Measurements from ENCODE around the gene CPSF3. TPM values are rescaled to one million over a fixed set of nuclear protein-coding genes. Genes with fewer than 3 reads are reported as not detected.
A peak's percentile ranks its signal among the peaks of the same experiment; 100 is the strongest.

CPSF3 gene
- total RNA-seq, 2 donors from 2014 or later, result 75.0 to 85.2 TPM

DNA sequence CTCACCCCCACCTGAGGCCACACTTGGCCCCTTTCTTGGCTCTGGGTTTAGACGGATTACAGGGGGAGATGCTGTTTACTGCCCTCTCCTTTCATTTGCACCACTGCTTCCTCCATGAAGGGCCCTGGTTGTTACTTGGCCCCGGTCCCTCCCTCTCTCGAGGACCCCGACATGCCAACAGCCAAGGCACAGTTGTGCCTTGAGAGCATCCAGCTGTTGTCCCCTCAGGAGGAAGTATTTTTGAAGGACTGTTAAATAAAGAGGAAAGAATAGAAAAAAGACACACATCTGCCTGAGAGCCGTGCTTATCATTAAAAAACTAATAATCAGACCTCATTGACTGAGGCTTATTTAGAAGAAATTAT lies 44.1 kb upstream of the CPSF3 start:
- Mint-ChIP-seq H3K36me3 (ENCODE audit: low read depth) (peaks cover 4% of the 10 kb centered on the region), H3K4me3 (no peak overlapping the region), H3K27me3 (ENCODE audit: insufficient read depth) (no peaks in the 10 kb centered on the region), H3K4me1 (peaks cover 12% of the 10 kb centered on the region), H3K9me3 (no peaks in the 10 kb centered on the region), H3K27ac (no peak overlapping the region)
- Histone ChIP-seq H3K36me3 (ENCODE audit: control insufficient read depth, insufficient read depth, low read length) (peaks cover 9% of the 10 kb centered on the region), H3K27me3 (ENCODE audit: control insufficient read depth, insufficient read depth, low read length, poor library complexity, severe bottlenecking) (no peaks in the 10 kb centered on the region), H3K4me3 (ENCODE audit: low read length) (no peak overlapping the region), H3K4me1 (ENCODE audit: control insufficient read depth, insufficient read depth, low read length) (peaks cover 4% of the 10 kb centered on the region), H3K9me3 (ENCODE audit: control insufficient read depth, low read length) (no peaks in the 10 kb centered on the region), H3K9ac (ENCODE audit: extremely low read depth, low read length, poor library complexity, severe bottlenecking) (no peak overlapping the region), H3K27ac (ENCODE audit: low read depth, low read length) (no peak overlapping the region)
- DNase-seq, result no peak
- TF ChIP-seq, protein P1, sequence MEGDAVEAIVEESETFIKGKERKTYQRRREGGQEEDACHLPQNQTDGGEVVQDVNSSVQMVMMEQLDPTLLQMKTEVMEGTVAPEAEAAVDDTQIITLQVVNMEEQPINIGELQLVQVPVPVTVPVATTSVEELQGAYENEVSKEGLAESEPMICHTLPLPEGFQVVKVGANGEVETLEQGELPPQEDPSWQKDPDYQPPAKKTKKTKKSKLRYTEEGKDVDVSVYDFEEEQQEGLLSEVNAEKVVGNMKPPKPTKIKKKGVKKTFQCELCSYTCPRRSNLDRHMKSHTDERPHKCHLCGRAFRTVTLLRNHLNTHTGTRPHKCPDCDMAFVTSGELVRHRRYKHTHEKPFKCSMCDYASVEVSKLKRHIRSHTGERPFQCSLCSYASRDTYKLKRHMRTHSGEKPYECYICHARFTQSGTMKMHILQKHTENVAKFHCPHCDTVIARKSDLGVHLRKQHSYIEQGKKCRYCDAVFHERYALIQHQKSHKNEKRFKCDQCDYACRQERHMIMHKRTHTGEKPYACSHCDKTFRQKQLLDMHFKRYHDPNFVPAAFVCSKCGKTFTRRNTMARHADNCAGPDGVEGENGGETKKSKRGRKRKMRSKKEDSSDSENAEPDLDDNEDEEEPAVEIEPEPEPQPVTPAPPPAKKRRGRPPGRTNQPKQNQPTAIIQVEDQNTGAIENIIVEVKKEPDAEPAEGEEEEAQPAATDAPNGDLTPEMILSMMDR (conservative IDR thresholded peaks at IDR 0.05), result no peak
- WGBS, 2 experiments (ENCODE audit: insufficient coverage in 1 of 2, insufficient read length in 1 of 2), result 96 to 100% methylated on average over 1 to 5 of the region's 5 CpGs

DNA sequence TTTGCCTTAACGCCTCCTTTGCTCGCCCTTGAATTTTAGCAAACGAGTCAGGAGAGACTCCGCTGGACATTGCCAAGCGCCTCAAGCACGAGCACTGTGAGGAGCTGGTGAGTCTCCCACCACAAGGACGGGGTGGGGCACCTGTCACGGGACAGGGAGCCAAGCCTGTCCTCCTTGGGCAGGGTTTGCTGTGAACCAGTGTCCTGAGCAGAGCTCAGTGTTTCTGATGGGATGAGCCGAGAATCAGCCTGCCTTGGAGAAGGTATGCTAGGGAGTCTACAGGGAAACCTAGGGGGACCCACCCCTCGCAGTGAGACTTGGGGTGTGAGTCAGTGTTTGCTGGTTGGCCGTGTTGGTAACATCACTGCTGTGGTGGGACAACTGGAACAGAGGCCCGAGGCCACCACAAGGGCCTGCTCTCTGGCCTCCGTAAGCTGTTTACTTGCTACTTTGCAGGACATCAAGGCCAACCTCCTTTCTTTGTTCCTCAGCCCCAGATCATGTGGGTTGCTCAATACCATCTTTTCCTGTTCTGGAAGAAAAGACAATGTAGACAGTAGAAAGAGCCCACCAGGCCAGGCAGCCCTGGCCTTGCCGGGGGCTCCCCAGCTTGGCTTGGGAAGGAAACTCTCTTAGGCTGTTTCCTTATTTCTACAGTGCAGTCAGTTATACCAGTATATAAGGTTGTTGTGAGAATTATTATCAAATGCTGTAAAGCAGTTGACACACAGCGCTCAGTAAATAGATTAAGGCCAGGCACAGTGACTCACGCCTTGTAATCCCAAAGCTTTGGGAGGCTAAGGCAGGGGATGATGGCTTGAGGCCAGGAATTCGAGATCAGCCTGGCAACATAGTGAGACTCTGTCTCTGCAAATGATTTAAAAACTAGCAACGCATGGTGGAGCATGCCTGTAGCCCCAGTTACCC lies 42.5 kb upstream of the CPSF3 start:
- Histone ChIP-seq H3K27ac (ENCODE audit: low read depth, low read length) (no peak overlapping the region), H3K9me3 (ENCODE audit: control insufficient read depth, low read length) (no peaks in the 10 kb centered on the region), H3K4me3 (ENCODE audit: low read length) (no peak overlapping the region), H3K4me1 (ENCODE audit: control insufficient read depth, insufficient read depth, low read length) (peaks cover 4% of the 10 kb centered on the region), H3K27me3 (ENCODE audit: control insufficient read depth, insufficient read depth, low read length, poor library complexity, severe bottlenecking) (no peaks in the 10 kb centered on the region), H3K9ac (ENCODE audit: extremely low read depth, low read length, poor library complexity, severe bottlenecking) (no peak overlapping the region), H3K36me3 (ENCODE audit: control insufficient read depth, insufficient read depth, low read length) (peaks cover 9% of the 10 kb centered on the region)
- TF ChIP-seq, protein P1 (conservative IDR thresholded peaks at IDR 0.05), result peak; percentile 10
- Mint-ChIP-seq H3K27me3 (ENCODE audit: insufficient read depth) (no peaks in the 10 kb centered on the region), H3K9me3 (no peaks in the 10 kb centered on the region), H3K4me3 (no peak overlapping the region), H3K4me1 (peaks cover 12% of the 10 kb centered on the region), H3K27ac (peak overlapping the region; percentile 83), H3K36me3 (ENCODE audit: low read depth) (peaks cover 4% of the 10 kb centered on the region)
- 90 to 96% methylated on average over 14 to 18 of the region's 18 CpGs for WGBS, 2 experiments (ENCODE audit: insufficient coverage in 1 of 2, insufficient read length in 1 of 2)
- peak; percentile 43 for DNase-seq

DNA sequence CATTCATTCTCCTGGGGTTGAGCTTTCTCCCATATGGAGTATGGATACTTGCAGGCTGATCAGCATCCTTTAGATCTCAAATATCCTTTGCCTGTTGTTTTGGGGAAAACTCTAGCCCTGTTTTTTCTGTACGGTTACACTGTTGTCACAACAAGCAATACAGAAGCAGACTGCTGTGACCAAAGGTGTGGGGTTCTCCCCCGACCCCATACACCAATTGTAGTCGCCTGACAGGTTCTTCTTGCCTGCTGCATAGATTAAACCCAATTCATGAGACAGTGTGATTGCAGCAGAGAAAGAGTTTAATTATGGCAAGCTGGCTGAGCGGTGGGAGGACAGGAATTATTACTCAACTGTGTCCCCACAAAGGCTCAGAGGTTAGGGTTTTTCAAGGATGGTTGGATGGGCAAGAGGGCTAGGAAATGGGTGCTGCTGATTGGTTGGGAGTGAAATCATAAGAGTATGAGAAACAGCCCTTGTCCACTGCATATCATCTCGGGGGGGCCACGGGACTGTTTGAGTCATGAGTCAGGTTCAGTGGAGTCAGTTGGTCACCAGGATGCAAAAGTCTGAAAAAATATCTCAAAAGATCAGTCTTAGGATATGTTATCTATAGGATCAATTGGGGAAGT lies 40.7 kb upstream of the CPSF3 start:
- no peak overlapping the region for H3K4me3 Mint-ChIP-seq
- TF ChIP-seq, protein P1 (conservative IDR thresholded peaks at IDR 0.05), result no peak
- Histone ChIP-seq H3K9ac (ENCODE audit: extremely low read depth, low read length, poor library complexity, severe bottlenecking) (no peak overlapping the region), H3K27me3 (ENCODE audit: control insufficient read depth, insufficient read depth, low read length, poor library complexity, severe bottlenecking) (no peaks in the 10 kb centered on the region), H3K36me3 (ENCODE audit: control insufficient read depth, insufficient read depth, low read length) (peaks cover 15% of the 10 kb centered on the region), H3K27ac (ENCODE audit: low read depth, low read length) (no peak overlapping the region), H3K4me1 (ENCODE audit: control insufficient read depth, insufficient read depth, low read length) (peaks cover 4% of the 10 kb centered on the region), H3K4me3 (ENCODE audit: low read length) (no peak overlapping the region), H3K9me3 (ENCODE audit: control insufficient read depth, low read length) (no peaks in the 10 kb centered on the region)
- no peak overlapping the region for H3K27ac Mint-ChIP-seq
- H3K4me1 Mint-ChIP-seq, result peaks cover 12% of the 10 kb centered on the region
- H3K9me3 Mint-ChIP-seq, result no peaks in the 10 kb centered on the region
- peak; percentile 19 for DNase-seq
- 91 to 100% methylated on average over 5 to 6 of the region's 6 CpGs for WGBS, 2 experiments (ENCODE audit: insufficient coverage in 1 of 2, insufficient read length in 1 of 2)
- peaks cover 4% of the 10 kb centered on the region for H3K36me3 Mint-ChIP-seq (ENCODE audit: low read depth)
- no peaks in the 10 kb centered on the region for H3K27me3 Mint-ChIP-seq (ENCODE audit: insufficient read depth)

Data from endodermal cell (in vitro differentiated cells).